Mammary epithelial cell (primary cell): ENCODE measurements around the gene AUTS2.

Experiments
- EZH2 ChIP-seq: IDR thresholded peaks from 2 replicates; pipeline ENCODE4 v1.6.1; 2012; ENCODE audit warnings: low read length, inconsistent platforms, borderline replicate concordance
- TF ChIP-seq, protein P1 (sequence below), 2 donors: IDR thresholded peaks in 1 of 2; conservative IDR thresholded peaks in 1 of 2; 2 replicates each; pipeline ENCODE4 v1.5.1; 2011 to 2012; ENCODE audit warnings: inconsistent platforms in 2 of 2, low read length in 2 of 2, mild to moderate bottlenecking in 2 of 2, control low read depth in 1 of 2, low read depth in 1 of 2; ENCODE audit not compliant: insufficient read depth in 1 of 2; ENCODE audit errors: extremely low read depth in 1 of 2

DNA sequence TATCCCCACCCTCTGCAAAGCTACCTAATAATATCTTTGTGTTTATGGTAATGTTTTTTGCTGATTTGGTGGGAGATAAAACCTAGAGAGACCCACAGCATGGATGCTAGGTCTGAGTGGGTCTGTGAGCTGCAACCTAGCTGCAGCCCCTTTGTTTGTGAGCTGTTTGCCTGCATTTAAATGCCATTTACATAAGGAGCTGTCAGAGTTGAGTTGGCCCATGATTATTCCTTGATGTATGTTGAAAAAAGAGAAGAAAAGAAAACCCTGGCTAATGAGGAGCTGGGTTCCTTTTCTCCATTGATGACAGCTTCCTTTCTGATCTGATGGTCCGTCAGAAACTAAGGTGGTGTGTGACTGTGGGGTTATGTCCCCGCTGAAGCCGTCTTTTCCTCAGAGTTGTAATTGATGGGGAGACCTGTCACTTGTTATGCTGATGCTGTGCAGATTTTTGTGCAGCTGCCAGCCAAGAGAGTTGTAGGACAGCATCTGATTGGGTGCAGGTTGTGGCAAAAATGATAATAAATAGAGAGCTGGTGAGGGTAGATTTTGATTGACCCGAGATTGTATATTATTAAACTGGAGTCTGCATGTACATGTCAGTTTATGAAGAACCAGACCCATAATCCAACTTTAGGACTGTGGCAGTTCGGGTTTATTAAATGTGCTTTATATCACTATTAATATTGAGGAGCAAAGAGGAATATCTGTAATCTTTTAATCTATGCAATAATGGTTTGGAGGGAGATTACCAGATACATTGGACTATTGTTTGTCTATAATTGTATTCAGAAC, 219.8 kb downstream of the AUTS2 start:
- TF ChIP-seq, protein P1, sequence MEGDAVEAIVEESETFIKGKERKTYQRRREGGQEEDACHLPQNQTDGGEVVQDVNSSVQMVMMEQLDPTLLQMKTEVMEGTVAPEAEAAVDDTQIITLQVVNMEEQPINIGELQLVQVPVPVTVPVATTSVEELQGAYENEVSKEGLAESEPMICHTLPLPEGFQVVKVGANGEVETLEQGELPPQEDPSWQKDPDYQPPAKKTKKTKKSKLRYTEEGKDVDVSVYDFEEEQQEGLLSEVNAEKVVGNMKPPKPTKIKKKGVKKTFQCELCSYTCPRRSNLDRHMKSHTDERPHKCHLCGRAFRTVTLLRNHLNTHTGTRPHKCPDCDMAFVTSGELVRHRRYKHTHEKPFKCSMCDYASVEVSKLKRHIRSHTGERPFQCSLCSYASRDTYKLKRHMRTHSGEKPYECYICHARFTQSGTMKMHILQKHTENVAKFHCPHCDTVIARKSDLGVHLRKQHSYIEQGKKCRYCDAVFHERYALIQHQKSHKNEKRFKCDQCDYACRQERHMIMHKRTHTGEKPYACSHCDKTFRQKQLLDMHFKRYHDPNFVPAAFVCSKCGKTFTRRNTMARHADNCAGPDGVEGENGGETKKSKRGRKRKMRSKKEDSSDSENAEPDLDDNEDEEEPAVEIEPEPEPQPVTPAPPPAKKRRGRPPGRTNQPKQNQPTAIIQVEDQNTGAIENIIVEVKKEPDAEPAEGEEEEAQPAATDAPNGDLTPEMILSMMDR (conservative IDR thresholded peaks at IDR 0.05 in 1 of 2, IDR thresholded peaks at IDR 0.05 in 1 of 2; ENCODE audit: extremely low read depth in 1 of 2, insufficient read depth in 1 of 2, low read depth in 1 of 2, low read length in 2 of 2): no peak
- no peak for TF ChIP-seq EZH2
